Measurements from ENCODE around the gene DNAH10.
"Not testable (repeated sequence)": the region's sequence is repeated elsewhere in the genome, so short reads cannot be mapped to it uniquely, and the experiment has no call there.

The DNAH10 gene

DNA sequence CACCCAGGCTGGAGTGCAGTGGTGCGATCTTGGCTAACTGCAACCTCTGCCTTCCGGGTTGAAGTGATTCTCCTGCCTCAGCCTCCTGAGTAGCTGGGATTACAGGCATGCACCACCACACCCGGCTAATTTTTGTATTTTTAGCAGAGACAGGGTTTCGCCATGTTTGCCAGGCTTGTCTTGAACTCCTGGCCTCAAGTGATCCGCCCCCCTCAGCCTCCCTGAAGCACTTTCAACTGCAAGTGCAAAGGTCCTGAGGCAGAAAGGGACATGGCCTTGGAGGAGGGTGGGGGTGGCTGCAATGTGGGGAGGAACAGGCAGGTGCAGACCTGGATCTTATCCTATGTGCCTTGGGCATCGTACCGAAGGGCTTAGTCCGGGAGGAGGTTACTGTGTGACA, 27.3 kb downstream of the DNAH10 start:
- not testable (repeated sequence) for DNase-seq (ENCODE audit: low read depth in 3 of 3)

GRCh38 chr12:123790905-123791467, 28.9 kb downstream of the DNAH10 start:
- DNase-seq (ENCODE audit: low read depth in 3 of 3): no peak

GRCh38 chr12:123794027-123794426, 31.9 kb downstream of the DNAH10 start:
- no peak for DNase-seq (ENCODE audit: low read depth in 3 of 3)

DNA sequence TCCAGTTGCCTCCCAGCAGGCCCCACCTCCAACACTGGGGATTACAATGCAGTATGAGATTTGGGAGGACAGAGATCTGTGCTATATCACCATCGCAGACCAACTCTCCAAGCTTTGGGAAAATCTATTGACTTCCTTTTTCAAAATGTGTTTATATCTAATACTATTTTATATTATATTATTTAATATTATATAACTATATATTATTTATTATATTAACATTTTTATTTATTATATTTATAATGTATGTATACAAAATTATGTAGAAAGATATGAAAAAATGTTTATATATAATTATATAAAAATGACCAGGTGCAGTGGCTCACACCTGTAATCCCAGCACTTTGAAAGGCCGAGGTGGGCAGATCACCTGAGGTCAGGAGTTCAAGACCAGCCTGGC, 36.4 kb downstream of the DNAH10 start:
- no peak for DNase-seq (ENCODE audit: low read depth in 3 of 3)

- no peak for DNase-seq (ENCODE audit: low read depth in 3 of 3)
These were observed 37.1 kb downstream of the DNAH10 start for GRCh38 chr12:123799227-123799626.

GRCh38 chr12:123801573-123802178, 39.6 kb downstream of the DNAH10 start:
- no peak for DNase-seq (ENCODE audit: low read depth in 3 of 3)

- DNase-seq (ENCODE audit: low read depth in 3 of 3): no peak
These were observed 43.1 kb downstream of the DNAH10 start for GRCh38 chr12:123805173-123805572.

GRCh38 chr12:123807002-123807401, 44.9 kb downstream of the DNAH10 start:
- no peak for DNase-seq (ENCODE audit: low read depth in 3 of 3)

DNA sequence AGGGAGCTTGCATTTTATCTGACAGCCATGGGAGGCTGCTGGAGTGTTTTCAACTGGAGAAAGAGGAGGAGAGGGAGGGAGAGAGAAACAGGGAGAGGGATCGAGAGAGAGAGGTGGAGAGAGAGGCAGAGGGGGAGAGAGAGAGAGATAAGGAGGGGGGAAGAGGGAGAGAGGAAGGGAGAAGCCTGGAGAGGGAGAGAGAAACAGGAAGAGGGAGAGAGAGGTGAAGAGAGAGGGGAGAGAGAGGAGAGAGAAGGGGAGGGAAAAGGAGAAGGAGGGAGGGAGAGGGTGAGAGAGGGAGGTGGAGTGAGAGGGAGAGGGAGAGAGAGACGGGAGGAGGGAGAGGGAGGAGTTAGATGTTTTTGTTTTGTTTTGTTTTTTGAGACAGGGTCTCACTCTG, 45.6 kb downstream of the DNAH10 start:
- DNase-seq (ENCODE audit: low read depth in 3 of 3): no peak

- DNase-seq (ENCODE audit: low read depth in 3 of 3): no peak
These were observed 46.1 kb downstream of the DNAH10 start for GRCh38 chr12:123808167-123808566.

DNA sequence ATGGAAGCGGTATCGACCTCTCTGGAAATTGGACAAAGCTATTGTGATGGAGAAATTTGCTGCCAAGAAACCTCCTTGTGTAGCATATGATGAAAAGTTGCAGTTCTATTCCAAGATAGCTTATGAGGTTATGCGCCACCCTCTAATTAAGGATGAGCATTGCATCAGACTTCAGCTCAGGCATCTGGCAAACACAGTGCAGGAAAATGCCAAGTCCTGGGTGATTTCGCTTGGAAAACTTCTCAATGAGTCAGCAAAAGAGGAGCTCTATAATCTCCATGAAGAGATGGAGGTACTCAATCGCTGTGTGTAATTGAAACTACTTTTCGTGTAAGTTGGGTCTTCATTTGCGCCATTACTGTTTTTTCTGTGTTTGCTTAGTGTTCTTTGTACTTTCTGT, 51.2 kb downstream of the DNAH10 start:
- no peak for DNase-seq (ENCODE audit: low read depth in 3 of 3)

DNA sequence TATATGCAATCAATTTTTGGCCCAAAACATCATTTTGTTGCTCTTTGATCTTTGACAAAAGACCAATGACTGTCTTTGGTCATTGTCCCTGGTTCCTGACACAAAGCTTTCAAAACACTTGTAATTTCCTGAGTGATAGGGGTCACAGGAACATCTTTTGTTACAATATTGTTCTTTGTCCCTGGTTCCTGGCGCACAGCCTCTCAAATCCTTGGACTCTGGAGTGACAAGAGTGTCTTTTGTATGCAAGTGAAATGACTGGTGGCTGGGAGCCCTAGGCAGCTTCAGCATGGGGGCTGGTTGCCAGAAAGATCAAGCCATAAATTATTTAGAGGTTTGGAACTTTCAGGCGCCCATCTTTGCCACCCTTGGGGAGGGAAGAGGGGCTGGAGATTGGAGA, 53.9 kb downstream of the DNAH10 start:
- no peak for DNase-seq (ENCODE audit: low read depth in 3 of 3)

DNA sequence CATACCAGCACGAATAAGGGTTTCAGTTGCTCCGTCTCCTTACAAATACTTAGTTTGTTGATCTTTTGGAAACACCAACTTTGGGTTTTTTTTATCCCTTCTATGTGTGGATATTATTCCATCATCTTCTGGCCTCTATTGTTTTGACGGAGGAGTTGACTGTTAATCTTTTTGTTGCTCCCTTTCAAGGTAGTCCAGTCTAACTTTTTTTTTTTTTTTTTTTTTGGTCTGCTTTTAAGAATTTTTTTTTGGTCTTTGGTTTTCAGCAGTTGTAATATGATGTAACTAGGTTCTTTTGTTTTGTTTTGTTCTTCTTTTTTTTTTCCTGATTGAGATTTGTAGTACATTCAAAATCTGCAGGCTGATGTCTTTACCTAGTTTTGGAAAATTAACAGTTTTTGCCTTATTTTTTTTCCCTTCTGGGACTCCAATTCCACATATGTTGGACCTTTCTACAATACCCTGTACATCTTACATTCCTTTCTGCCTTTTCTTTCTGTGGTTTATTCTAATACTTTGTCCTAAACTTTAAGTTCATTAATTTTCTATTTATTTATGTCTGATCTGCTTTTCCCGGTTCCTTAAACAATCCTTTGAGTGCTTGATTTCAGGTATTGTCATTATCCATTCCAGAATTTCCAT, 54.9 kb downstream of the DNAH10 start:
- DNase-seq (ENCODE audit: low read depth in 3 of 3): no peak

- DNase-seq (ENCODE audit: low read depth in 3 of 3): no peak
These were observed 60.7 kb downstream of the DNAH10 start for GRCh38 chr12:123822804-123823203.

DNA sequence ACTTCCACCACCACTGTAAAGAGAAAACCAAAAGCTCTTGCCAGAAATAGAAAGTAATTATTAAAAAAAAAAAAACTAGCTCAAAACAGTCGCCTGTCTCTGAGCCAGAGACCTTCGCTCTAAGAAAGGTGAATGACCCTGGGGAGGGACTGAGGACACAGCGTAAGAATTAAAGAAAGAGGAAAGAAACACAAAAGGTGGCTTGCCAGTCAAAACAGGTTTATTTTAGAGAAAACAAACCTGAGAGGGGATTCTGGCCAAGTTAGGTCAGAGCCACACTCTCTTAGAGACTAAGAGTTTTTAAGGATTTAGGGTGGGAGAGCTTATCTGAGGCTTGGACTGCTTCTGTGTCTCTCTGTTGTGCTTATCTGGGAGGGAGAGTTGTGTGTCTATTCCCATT, 66.0 kb downstream of the DNAH10 start:
- DNase-seq (ENCODE audit: low read depth in 3 of 3): no peak

- DNase-seq (ENCODE audit: low read depth in 3 of 3): no peak
These were observed 66.9 kb downstream of the DNAH10 start for GRCh38 chr12:123828854-123829547.

DNA sequence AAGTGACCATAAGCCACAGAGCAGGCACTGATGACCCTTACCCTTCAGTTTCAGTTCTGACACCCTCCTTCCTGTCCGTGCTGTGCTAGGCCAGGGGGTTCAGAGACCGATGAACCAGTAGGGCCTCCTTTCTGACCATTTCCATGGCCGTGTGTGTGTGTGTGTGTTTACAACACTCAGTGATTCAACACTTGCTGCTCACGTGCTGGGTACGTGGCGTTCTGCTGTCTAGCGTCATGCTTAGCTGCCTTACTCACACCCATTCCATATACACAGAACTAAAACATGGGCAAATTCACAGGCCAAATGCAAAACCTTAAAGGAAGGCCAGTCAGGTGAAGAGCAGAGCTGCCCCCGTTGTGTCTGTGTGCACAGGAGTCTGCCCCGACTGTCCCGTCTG, 67.5 kb downstream of the DNAH10 start:
- no peak for DNase-seq (ENCODE audit: low read depth in 3 of 3)

DNA sequence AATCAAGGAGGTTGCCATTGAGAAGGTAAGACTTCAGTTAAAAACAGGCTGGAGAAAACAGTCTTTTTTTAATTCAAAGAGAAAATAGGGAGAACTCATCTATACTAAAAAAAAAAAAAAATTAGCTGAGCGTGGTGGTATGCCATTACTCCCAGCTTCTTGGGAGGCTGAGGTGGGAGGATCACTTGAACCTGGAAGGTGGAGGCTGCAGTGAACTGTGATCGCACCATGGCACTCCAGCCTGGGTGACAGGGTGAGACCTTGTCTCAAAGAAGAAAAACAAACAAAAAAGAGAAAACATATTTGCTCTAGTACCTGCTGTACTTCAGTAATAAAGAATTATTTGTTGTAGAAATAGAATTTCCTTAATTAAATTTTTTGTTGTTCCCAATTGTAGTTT, 68.6 kb downstream of the DNAH10 start:
- DNase-seq (ENCODE audit: low read depth in 3 of 3): no peak

DNA sequence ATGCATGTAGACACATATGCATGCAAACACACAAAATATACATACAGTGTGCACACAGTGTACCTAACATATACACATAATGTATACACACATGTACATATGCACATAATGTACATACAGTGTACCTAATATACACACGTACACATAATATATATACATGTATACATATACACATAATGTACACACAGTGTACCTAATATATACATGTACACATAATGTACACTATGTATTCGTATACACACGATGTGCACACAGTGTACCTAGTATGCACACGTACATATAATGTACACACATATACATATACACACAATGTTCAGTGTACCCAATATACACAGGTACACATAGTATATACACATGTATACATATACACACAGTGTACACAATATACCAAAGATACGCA, 70.0 kb downstream of the DNAH10 start:
- no peak for DNase-seq (ENCODE audit: low read depth in 3 of 3)

GRCh38 chr12:123833830-123834229, 71.7 kb downstream of the DNAH10 start:
- DNase-seq (ENCODE audit: low read depth in 3 of 3): no peak

GRCh38 chr12:123834845-123835244, 72.7 kb downstream of the DNAH10 start:
- DNase-seq (ENCODE audit: low read depth in 3 of 3): no peak

DNA sequence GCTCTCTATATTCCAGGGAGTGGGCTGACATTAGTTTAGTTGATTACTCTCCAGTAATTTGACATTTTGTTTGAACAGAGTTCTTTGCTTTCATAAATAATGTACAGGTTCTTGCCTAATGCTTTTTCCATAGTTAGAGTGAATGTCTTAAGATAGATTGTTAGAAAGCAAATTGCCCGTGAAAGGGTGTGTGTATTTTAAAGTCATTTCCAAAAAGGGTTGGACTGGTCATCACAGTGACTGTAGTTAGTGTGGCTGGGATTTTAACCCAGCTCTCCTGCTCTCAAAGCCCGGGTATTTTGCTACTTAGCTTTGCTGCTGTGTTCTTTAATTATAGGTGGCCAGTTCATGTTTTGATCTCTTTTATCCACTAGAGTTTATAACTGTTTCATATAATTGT, 74.2 kb downstream of the DNAH10 start:
- DNase-seq (ENCODE audit: low read depth in 3 of 3): no peak

- DNase-seq (ENCODE audit: low read depth in 3 of 3): no peak
These were observed 77.7 kb downstream of the DNAH10 start for GRCh38 chr12:123839826-123840225.

Data from stimulated activated CD4-positive, alpha-beta T cell treated with anti-CD3 and anti-CD28 coated beads, TNF-alpha, amount 100 ng/mL, for 24 hours (primary cell).